GM21381 (cell line): ENCODE measurements around the gene STK10.

Experiments
- ATAC-seq: cut with Tn5 transposase; IDR thresholded peaks from one replicate; pipeline ENCODE4 v1.9.1; 2021; ENCODE audit warnings: mild to moderate bottlenecking, moderate library complexity; ENCODE audit not compliant: unreplicated experiment

The STK10 gene

GRCh38 chr5:172144931-172145869 lies 42.8 kb downstream of the STK10 start:
- no peak for ATAC-seq

DNA sequence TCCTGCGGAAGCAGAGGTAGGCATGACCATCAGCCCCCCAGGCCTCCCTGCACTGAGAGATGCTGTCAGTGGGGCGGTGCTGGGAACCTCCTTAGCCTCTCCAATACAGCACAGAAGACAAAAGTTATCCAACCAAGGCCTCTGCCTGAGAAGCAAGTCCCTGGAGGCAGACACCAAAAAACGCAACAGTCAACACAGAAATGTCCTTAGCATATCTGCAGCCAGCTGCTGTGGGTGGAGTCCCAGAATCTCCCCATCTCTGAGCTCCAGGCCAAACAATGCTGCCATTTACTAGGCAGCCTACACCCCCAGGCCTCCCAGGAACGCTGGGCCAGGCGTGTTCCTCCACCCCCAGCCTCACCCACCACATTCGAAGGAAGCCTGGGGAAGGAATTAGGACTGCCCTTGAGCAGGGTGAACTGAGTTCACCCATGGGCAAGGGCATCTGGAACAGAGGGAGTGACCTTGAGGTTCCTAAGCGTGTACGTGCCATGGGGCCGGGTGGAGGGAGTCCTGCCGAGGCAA lies 43.7 kb downstream of the STK10 start:
- no peak for ATAC-seq

DNA sequence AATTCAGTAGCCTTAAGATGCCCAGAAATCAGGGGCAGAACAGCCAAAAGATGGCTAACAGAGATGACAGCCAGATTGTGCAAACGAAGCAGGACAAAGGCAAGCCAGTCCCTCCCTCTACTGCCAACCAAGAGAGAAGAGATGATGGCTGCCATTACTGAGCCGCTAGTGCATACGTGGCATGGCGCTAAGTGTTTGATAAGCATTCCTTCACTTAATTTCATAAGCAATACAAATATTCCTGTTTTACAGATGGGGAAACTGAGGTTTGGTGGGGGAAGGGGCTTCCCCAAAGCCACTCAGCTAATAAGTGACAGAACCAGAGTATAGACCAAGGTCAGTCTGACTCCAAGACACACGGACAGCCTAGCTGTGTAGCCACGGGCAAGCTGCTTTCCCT lies 44.1 kb downstream of the STK10 start:
- no peak for ATAC-seq

- no peak for ATAC-seq
Measured at GRCh38 chr5:172142709-172143215, 45.3 kb downstream of the STK10 start.

- ATAC-seq = no peak
Measured at GRCh38 chr5:172141949-172142319, 46.1 kb downstream of the STK10 start.

DNA sequence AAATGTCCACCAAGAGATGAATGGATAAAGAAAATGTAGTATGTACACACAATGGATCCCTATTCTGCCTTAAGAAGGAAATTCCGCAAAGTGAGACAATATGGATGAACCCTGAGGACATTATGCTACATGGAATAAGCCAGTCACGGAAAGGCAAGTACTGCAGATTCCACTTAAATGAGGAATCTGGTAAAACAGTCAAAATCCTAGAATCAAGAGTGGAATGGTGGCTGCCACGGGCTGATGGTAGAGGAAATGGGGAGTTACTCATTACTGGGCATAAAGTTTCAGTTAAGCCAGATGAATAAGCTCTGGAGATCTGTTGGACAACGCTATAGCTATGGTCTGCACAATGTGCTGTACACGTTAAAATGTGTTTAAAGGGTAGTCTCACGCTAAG lies 47.2 kb downstream of the STK10 start:
- ATAC-seq = no peak

DNA sequence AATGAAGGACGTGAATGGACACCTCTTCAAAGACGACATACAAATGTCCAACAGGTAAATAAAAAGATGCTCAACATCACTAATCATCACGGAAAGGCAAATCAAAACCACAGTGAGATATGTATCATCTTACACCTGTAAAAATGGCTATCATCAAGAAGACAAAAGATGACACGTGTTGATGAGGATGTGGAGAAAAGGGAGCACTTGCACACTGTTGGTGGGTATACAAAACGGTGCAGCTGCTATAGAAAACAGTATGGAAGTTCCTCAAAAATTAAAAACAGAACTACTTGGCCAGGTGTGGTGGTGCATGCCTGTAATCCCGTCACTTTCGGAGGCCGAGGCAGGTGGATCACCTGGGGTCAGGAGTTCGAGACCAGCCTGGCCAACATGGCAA lies 47.9 kb downstream of the STK10 start:
- ATAC-seq = no peak

DNA sequence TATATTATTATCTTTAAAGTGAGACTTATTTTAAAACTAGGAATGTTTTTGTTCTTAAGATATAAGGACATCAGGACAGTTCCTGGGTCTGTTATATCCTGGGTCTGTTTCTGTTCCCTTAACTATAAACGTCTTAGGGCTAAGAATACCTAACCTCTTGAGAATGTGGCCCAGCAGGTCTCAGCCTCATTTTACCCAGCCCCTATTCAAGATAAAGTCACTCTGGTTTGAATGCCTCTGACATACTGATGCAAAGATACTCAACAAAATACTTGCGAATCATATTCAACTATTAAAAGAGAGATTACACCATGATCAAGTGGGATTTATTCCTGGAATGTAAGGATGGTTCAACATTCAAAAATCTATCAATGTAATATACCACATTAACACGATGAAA lies 51.0 kb downstream of the STK10 start:
- ATAC-seq = no peak

- no peak for ATAC-seq
Measured at GRCh38 chr5:172133359-172134029, 54.5 kb downstream of the STK10 start.

DNA sequence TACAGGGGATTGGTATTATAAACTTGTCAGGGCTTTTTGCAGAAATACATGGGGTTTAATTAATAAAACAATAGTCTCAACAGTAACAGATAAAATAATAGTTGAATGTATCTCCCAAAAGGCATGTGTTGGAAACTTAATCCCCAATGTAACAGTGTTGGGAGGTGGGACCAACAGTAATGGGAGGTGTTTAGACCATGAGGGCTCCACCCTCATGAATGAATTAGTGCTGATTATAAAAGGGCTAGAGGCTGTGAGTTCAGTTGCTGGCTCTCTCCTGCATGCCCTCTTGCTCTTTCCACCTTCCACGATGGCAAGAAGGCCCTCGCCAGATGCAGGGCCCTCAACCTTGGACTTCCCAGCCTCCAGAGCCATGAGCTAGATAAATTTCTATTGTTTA lies 56.3 kb downstream of the STK10 start:
- ATAC-seq = no peak

DNA sequence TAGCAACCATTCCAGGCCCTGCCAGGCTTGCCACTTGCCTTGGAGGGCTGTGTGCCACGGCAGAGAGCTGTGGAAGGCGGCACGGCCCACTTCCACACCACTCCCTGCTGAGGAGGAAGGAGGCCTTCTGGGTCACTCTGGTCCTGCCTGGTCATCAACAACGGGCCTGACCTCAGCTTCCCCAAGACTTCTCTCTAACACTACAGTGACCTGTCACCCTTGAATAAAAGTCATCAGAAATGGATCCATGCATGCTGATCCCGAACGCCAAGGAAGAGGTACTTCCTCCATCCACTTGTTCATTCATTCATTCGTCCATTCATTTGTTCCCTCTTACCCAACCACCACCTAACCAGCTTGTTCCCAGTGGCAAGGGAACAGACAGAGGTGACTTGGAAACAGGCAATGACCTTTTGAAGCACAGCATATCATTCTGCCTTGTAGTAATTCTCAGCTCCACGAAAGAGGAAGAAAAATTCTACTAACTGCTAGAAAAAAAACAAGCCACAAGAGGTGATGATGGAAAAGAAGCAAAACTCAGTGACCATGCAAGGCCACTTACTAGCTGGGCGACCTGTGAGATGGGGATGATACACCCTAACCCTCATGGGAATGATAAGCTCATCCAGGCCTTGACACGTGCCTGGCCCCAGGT lies 58.6 kb downstream of the STK10 start:
- no peak for ATAC-seq

DNA sequence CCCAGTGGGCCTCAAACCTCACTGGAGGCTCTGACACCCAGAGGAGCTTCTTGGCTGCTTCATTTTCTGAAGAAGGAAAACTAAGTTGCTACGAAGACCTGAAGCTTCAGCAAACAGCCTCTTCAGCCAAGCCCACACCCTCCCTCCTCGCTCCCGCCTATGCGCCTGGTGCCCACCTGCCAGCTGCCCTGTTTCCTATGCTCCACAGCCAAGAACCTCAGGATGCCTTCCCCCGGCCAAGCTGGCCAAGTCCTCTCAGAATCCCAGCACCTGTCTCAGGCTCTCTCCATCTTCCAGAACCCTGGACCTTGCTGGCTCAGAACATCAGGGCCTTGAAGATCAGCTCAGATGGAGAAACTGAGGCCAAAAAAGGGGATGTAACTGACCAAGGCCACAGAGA lies 60.4 kb downstream of the STK10 start:
- no peak for ATAC-seq

DNA sequence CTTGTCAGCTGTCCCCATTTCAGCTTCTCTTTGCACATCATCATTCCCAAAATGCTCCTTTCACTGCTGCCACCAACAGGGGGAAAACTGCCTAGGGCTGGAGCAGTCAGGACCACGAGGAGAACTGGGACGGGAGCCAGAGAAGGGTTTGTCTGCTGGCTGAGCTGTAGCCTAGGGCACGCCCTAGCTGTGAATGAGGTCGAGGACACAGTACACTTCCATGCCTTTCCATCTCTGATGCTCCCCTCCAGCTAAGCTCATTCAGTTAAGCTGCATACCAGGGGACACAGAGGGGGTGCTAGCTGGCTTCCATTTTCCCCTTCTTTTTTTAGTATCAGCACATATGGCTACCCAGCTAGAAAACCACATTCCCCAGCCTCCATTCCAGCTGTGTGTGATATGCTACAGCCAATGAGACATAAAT lies 64.7 kb downstream of the STK10 start:
- ATAC-seq = no peak

- no peak for ATAC-seq
Measured at GRCh38 chr5:172119921-172120688, 67.9 kb downstream of the STK10 start.

GRCh38 chr5:172118891-172119290 lies 69.1 kb downstream of the STK10 start:
- ATAC-seq = no peak

GRCh38 chr5:172117977-172118701 lies 69.9 kb downstream of the STK10 start:
- ATAC-seq = no peak

DNA sequence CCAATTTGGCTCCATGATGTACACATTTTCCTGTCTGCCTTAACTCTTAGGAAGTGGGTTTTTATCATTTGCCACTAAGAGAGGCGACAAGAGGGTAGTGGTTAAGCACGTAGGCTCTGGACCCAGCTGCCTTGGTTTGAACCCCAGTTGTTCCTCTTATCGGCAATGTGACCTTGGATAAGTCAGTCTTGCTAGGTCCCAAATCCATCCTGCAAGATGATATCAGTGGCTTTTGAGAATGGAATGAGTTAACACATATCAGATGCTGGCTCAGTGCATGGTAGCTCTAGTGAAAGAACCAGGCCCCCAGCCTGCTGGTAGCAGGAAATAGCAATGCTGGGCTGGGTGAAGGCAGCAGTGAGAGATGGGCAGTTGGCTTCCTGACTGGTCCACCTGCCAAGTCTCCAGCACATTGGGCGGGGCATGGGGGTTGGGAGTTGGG lies 72.5 kb downstream of the STK10 start:
- no peak for ATAC-seq

DNA sequence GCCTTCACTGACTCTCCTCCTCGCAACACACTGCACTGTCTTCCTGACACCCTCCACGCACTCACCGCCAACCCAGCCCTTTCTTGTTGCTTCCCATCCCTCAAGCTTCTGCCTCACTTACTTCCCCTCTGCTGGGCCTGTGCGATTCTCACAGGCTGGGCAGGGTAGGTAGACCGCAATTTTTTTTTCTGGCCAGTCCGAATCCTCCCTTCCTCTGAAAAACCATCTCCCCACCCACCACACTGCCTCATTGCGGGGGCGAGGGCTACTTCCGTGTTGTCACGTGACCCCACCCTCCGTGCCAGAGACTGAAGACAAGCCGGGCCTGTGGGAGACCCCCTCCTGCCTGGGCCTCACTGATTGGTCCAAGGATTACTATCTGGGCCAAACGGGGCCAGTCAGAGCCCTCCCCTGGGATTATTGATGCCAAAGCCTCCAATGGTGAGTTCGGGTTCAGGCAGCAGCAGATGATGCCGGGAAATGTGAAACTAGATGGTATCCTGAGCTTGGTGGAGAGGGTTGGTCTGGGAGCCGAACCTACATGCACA lies 73.1 kb downstream of the STK10 start:
- peak; percentile 48 for ATAC-seq

GRCh38 chr5:172113036-172113435 lies 75.0 kb downstream of the STK10 start:
- ATAC-seq = no peak

GRCh38 chr5:172111852-172112225 lies 76.2 kb downstream of the STK10 start:
- ATAC-seq = no peak
